CD14-positive monocyte (primary cell): ENCODE data around the gene ZCCHC14. TPM values are rescaled to one million over a fixed set of nuclear protein-coding genes. Genes with fewer than 3 reads are reported as not detected.

Source experiments
- DNase-seq, 3 donors: peaks; one replicate each; pipeline ENCODE4 v3.0.0-alpha.2; 2011 to 2022
- H2AFZ ChIP-seq: 2 replicates; pipeline ENCODE4 v1.6.0; 2012; ENCODE audit warnings: mild to moderate bottlenecking, low read depth, low read length, inconsistent platforms; ENCODE audit not compliant: insufficient read depth, poor library complexity, severe bottlenecking
- H3K27ac ChIP-seq, 2 donors: 1 replicate in 1 of 2; 2 replicates in 1 of 2; pipeline ENCODE4 v1.5.1; 2012 to 2013; ENCODE audit warnings: low read length in 2 of 2, control low read depth in 1 of 2, inconsistent platforms in 1 of 2, low read depth in 1 of 2, mild to moderate bottlenecking in 1 of 2
- H3K27me3 ChIP-seq, 2 donors: one replicate each; pipeline versions ENCODE4 v1.6.0 to v1.6.1; 2011 to 2013; ENCODE audit warnings: low read length in 2 of 2; ENCODE audit not compliant: control insufficient read depth in 2 of 2, insufficient read depth in 2 of 2
- H3K36me3 ChIP-seq, 2 donors: replicated peaks in 1 of 2; 1 replicate in 1 of 2; 2 replicates in 1 of 2; pipeline versions ENCODE4 v1.5.1 to v1.6.1; 2012 to 2013; ENCODE audit warnings: low read length in 2 of 2, control low read depth in 1 of 2, inconsistent platforms in 1 of 2, mild to moderate bottlenecking in 1 of 2; ENCODE audit not compliant: insufficient read depth in 2 of 2, control insufficient read depth in 1 of 2
- H3K4me1 ChIP-seq, 2 donors: 1 replicate in 1 of 2; 2 replicates in 1 of 2; pipeline versions ENCODE4 v1.5.1 to v1.6.1; 2012 to 2013; ENCODE audit warnings: low read length in 2 of 2, control low read depth in 1 of 2, inconsistent platforms in 1 of 2, mild to moderate bottlenecking in 1 of 2, moderate library complexity in 1 of 2; ENCODE audit not compliant: insufficient read depth in 2 of 2, control insufficient read depth in 1 of 2
- H3K4me2 ChIP-seq: replicated peaks from 2 replicates; pipeline ENCODE3; 2012; ENCODE audit warnings: low read length, moderate library complexity, mild to moderate bottlenecking; ENCODE audit not compliant: poor library complexity, severe bottlenecking; ENCODE audit errors: extremely low read depth
- H3K4me3 ChIP-seq, 3 experiments: fragments of 200-600 bp in 1 of 3; sonication (generic) in 1 of 3; replicated peaks in 1 of 3; 1 replicate in 2 of 3; 2 replicates in 1 of 3; pipeline ENCODE4 v1.5.1; 2011 to 2013; ENCODE audit warnings: low read length in 3 of 3, mild to moderate bottlenecking in 3 of 3, control low read depth in 2 of 3, low read depth in 2 of 3, inconsistent platforms in 1 of 3, moderate library complexity in 1 of 3
- H3K79me2 ChIP-seq: 2 replicates; pipeline ENCODE4 v1.6.0; 2012; ENCODE audit warnings: mild to moderate bottlenecking, control low read depth, inconsistent platforms, low read length, moderate library complexity; ENCODE audit not compliant: insufficient read depth
- H3K9ac ChIP-seq: 2 replicates; pipeline ENCODE4 v1.6.0; 2017; ENCODE audit warnings: low read length, mild to moderate bottlenecking; ENCODE audit not compliant: insufficient read depth, poor library complexity, severe bottlenecking
- H3K9me3 ChIP-seq, 2 donors: replicated peaks in 1 of 2; 1 replicate in 1 of 2; 2 replicates in 1 of 2; pipeline versions ENCODE4 v1.5.1 to v1.6.1; 2012 to 2013; ENCODE audit warnings: low read length in 2 of 2, control low read depth in 1 of 2; ENCODE audit not compliant: control insufficient read depth in 1 of 2, insufficient read depth in 1 of 2
- H4K20me1 ChIP-seq: 2 replicates; pipeline ENCODE4 v1.6.0; 2012; ENCODE audit warnings: mild to moderate bottlenecking, low read length, control low read depth, moderate library complexity; ENCODE audit not compliant: insufficient read depth
- H3K27ac Mint-ChIP-seq, 7 donors: one replicate each; pipeline ENCODE4 v1.8.0; 2020; ENCODE audit warnings: mild to moderate bottlenecking in 7 of 7, mixed read lengths in 7 of 7, moderate library complexity in 6 of 7, inconsistent platforms in 2 of 7
- H3K27me3 Mint-ChIP-seq, 3 donors: one replicate each; pipeline ENCODE4 v1.8.0; 2021 to 2022; ENCODE audit warnings: low read depth in 3 of 3, mild to moderate bottlenecking in 3 of 3, mixed read lengths in 3 of 3, moderate library complexity in 3 of 3, inconsistent platforms in 1 of 3
- H3K36me3 Mint-ChIP-seq, 2 donors: one replicate each; pipeline ENCODE4 v1.8.0; 2020; ENCODE audit warnings: mixed read lengths in 2 of 2, inconsistent platforms in 1 of 2, mild to moderate bottlenecking in 1 of 2
- H3K4me1 Mint-ChIP-seq: one replicate; pipeline ENCODE4 v1.8.0; 2020; ENCODE audit warnings: mild to moderate bottlenecking, mixed read lengths
- H3K4me3 Mint-ChIP-seq, 2 donors: one replicate each; pipeline ENCODE4 v1.8.0; 2020; ENCODE audit warnings: mild to moderate bottlenecking in 2 of 2, mixed read lengths in 2 of 2, moderate library complexity in 1 of 2
- H3K9me3 Mint-ChIP-seq, 7 donors: one replicate each; pipeline ENCODE4 v1.8.0; 2020 to 2022; ENCODE audit warnings: mixed read lengths in 7 of 7, mild to moderate bottlenecking in 6 of 7, moderate library complexity in 6 of 7, inconsistent platforms in 2 of 7
- WGBS: methylation state at CpG from one replicate; pipeline ENCODE4 v1.1.5; 2013; ENCODE audit warnings: missing lambda C conversion rate; ENCODE audit not compliant: insufficient coverage; 5-methylcytosine and 5-hydroxymethylcytosine counted together
- intact Hi-C, 2 donors: fragments of 100-400 bp; cut with micrococcal nuclease; formaldehyde crosslinking; loops; one replicate each; pipeline versions ENCODE4 v1.15.0 to v1.15.1; 2023
- polyA plus RNA-seq, 3 donors: library from polyadenylated mRNA; depleted of rRNA in 1 of 3; unstranded in 2 of 3; stranded (reverse) in 1 of 3; fragments of 300-500 nt in 2 of 3; fragments of >200 nt in 1 of 3; fragmentation: Illumina TruSeq in 2 of 3; gene quantifications; 1 replicate in 2 of 3; 2 replicates in 1 of 3; pipeline ENCODE4 v1.2.3, GENCODE V29; 2012 to 2021
- TF ChIP-seq, protein P1 (sequence below): fragments of 200-600 bp; IDR thresholded peaks from one replicate; pipeline ENCODE4 v1.8.0; 2022; ENCODE audit warnings: antibody characterized with exemption, mild to moderate bottlenecking

The ZCCHC14 gene
- polyA plus RNA-seq, 3 donors = 0.11 to 4.0 (median 0.22) TPM

DNA sequence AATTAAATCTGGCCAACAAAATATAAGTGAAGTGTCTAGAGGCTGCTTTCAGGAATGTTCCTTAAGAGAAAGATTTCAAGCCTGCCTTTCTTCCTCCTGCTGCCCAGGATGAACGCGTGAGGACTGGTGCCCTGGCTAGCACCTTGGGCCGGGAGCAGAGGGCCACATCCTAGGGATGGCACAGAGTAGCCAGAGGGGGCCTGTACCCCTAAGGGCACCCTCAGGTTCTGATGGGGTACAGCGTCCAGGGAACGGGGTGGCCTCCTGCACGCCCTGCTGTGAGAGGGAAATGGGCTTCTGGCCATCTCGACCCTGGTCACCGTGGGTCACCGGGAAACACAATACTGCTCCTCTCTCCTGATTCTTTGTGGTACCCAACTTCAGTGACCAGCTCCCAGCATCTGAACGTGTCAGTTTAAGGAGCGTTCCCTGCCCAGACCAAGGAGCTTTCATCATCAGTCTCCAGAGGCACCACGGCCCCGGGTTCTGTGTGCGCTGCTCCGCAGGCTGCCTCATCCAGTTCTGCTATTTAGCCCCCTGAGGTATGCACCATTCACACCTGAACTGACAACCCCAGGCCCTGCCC, 60.4 kb downstream of the ZCCHC14 start:
- H3K4me2 ChIP-seq = no peak overlapping the region
- TF ChIP-seq, protein P1, sequence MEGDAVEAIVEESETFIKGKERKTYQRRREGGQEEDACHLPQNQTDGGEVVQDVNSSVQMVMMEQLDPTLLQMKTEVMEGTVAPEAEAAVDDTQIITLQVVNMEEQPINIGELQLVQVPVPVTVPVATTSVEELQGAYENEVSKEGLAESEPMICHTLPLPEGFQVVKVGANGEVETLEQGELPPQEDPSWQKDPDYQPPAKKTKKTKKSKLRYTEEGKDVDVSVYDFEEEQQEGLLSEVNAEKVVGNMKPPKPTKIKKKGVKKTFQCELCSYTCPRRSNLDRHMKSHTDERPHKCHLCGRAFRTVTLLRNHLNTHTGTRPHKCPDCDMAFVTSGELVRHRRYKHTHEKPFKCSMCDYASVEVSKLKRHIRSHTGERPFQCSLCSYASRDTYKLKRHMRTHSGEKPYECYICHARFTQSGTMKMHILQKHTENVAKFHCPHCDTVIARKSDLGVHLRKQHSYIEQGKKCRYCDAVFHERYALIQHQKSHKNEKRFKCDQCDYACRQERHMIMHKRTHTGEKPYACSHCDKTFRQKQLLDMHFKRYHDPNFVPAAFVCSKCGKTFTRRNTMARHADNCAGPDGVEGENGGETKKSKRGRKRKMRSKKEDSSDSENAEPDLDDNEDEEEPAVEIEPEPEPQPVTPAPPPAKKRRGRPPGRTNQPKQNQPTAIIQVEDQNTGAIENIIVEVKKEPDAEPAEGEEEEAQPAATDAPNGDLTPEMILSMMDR = no peak
- H3K4me3 ChIP-seq = no peak overlapping the region
- peaks cover 11% of the 10 kb centered on the region for H4K20me1 ChIP-seq
- H3K4me3 Mint-ChIP-seq = no peak overlapping the region
- H3K27me3 ChIP-seq = peaks cover 0 to 3% of the 10 kb centered on the region in 2 donors
- no peaks in the 10 kb centered on the region for H3K79me2 ChIP-seq
- intact Hi-C loops = no loop called here
- H3K9ac ChIP-seq = no peak overlapping the region
- peaks cover 3 to 5% of the 10 kb centered on the region in 2 donors for H3K36me3 ChIP-seq
- H2AFZ ChIP-seq = no peak overlapping the region
- H3K36me3 Mint-ChIP-seq = peaks cover 21 to 32% of the 10 kb centered on the region in 2 donors
- no peaks in the 10 kb centered on the region for H3K9me3 ChIP-seq
- H3K4me1 ChIP-seq = no peaks in the 10 kb centered on the region
- H3K27me3 Mint-ChIP-seq = peaks cover 0 to 7% (median 5%) of the 10 kb centered on the region in 3 donors
- H3K27ac ChIP-seq = no peak overlapping the region
- 97% methylated on average over 13 of the region's 15 CpGs for WGBS
- peaks cover 0 to 2% (median 0%) of the 10 kb centered on the region in 7 donors for H3K9me3 Mint-ChIP-seq
- DNase-seq = no peak
- H3K4me1 Mint-ChIP-seq = peaks cover 10% of the 10 kb centered on the region
- no peak overlapping the region for H3K27ac Mint-ChIP-seq

DNA sequence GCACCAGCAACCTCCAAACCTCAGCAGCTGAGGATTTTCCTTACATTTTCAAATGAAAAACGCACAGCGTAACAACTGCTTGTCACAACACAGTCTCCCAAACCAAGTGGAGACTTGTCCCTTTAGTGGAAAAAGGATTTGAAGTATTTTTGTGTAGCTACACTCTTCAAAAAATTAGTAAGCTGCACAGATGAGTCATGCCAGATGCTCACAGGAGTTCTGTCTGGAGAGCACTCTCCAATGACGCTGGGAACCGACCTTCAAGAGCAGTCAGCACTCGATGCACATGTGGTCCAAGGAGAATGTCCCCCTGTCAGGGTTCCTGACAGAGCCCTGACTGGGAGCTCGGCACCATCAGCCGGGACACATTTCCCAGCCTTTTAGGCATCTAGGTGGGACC, 60.9 kb downstream of the ZCCHC14 start:
- no peak overlapping the region for H2AFZ ChIP-seq
- H3K27me3 Mint-ChIP-seq = peaks cover 0 to 5% (median 5%) of the 10 kb centered on the region in 3 donors
- H3K36me3 Mint-ChIP-seq = peaks cover 21 to 30% of the 10 kb centered on the region in 2 donors
- peaks cover 11% of the 10 kb centered on the region for H4K20me1 ChIP-seq
- peaks cover 0 to 3% of the 10 kb centered on the region in 2 donors for H3K27me3 ChIP-seq
- no peak overlapping the region for H3K4me3 Mint-ChIP-seq
- H3K4me3 ChIP-seq = no peak overlapping the region
- H3K9me3 Mint-ChIP-seq = peaks cover 0 to 2% (median 0%) of the 10 kb centered on the region in 7 donors
- 96% methylated on average over 4 of the region's 7 CpGs for WGBS
- no peak overlapping the region for H3K27ac ChIP-seq
- no peaks in the 10 kb centered on the region for H3K79me2 ChIP-seq
- peaks cover 3 to 5% of the 10 kb centered on the region in 2 donors for H3K36me3 ChIP-seq
- TF ChIP-seq, protein P1 = no peak
- peaks cover 10% of the 10 kb centered on the region for H3K4me1 Mint-ChIP-seq
- no peak for DNase-seq
- intact Hi-C loops = no loop called here
- H3K9ac ChIP-seq = no peak overlapping the region
- no peaks in the 10 kb centered on the region for H3K4me1 ChIP-seq
- no peak overlapping the region for H3K27ac Mint-ChIP-seq
- H3K4me2 ChIP-seq = no peak overlapping the region
- H3K9me3 ChIP-seq = no peaks in the 10 kb centered on the region
